AG04450 (cell line): ENCODE results near the gene INO80E. TPM values are rescaled to one million over a fixed set of nuclear protein-coding genes. Genes with fewer than 3 reads are reported as not detected.

Source experiments
- CTCF ChIA-PET: fragments of 300-600, 350-600 bp; formaldehyde crosslinking; extraction: SDS; loops from one replicate; lab custom pipeline; 2022; ENCODE audit warnings: antibody characterized with exemption, inconsistent platforms; lab: Charles Lee
- POLR2A ChIA-PET: fragments of 350-600 bp; formaldehyde crosslinking; extraction: SDS; loops from one replicate; lab custom pipeline; 2021; ENCODE audit warnings: antibody characterized with exemption, inconsistent platforms; lab: Yijun Ruan, JAX
- DNase-seq: peaks from one replicate; pipeline ENCODE4 v3.0.0-alpha.2; 2011; ENCODE audit warnings: low read depth, low spot score
- H3K27ac ChIP-seq: one replicate; pipeline ENCODE4 v1.5.1; 2012; ENCODE audit warnings: low read depth, low read length, control low read depth
- H3K27me3 ChIP-seq: one replicate; pipeline ENCODE4 v1.6.0; 2012; ENCODE audit warnings: low read length; ENCODE audit not compliant: control insufficient read depth, insufficient read depth
- H3K4me3 ChIP-seq: 2 replicates; pipeline ENCODE4 v1.5.1; 2011; ENCODE audit warnings: mild to moderate bottlenecking, low read depth, low read length, control low read depth
- H3K9me3 ChIP-seq: 2 replicates; pipeline ENCODE4 v1.5.1; 2012; ENCODE audit warnings: low read length; ENCODE audit not compliant: control insufficient read depth, insufficient read depth
- CTCF ChIP-seq: IDR thresholded peaks from 2 replicates; pipeline ENCODE4 v1.5.1; 2011; ENCODE audit warnings: low read depth, low read length, control low read depth, inconsistent platforms
- polyA plus RNA-seq: library from polyadenylated mRNA; depleted of rRNA; stranded (reverse); fragments of >200 nt; gene quantifications from 2 replicates; pipeline ENCODE4 v1.2.3, GENCODE V29; 2011

Gene INO80E
- polyA plus RNA-seq, 1 experiment, result 27.3 TPM

- no peak for DNase-seq
- H3K27me3 ChIP-seq, result peaks cover 15% of the 10 kb centered on the region
- no peak overlapping the region for H3K4me3 ChIP-seq
- CTCF ChIA-PET, result interaction anchor here (0.5 to 0.7 kb wide), 3 partner anchors 9 to 337 kb away, joined by 3 to 12 read pairs (median 3); partner anchors contain the start of gene INO80E
- H3K9me3 ChIP-seq, result no peaks in the 10 kb centered on the region; the same call in 1 of the 2 replicates
- no peak overlapping the region for H3K27ac ChIP-seq
- POLR2A ChIA-PET, result interaction anchor here (0.6 to 1.5 kb wide), 3 partner anchors 9 to 80 kb away, joined by 3 to 4 read pairs (median 3); partner anchors contain the start of genes INO80E, KCTD13 and TAOK2
- peak; percentile 91 for TF ChIP-seq CTCF
Observed at GRCh38 chr16:30005341-30006094, 9.5 kb downstream of the INO80E start.

- Histone ChIP-seq H3K9me3 (no peaks in the 10 kb centered on the region; the same call in 1 of the 2 replicates), H3K27ac (no peak overlapping the region), H3K4me3 (no peak overlapping the region), H3K27me3 (peaks cover 17% of the 10 kb centered on the region)
- ChIA-PET CTCF (interaction anchor here (0.7 kb wide), 1 partner anchor 10 kb away, joined by 3 read pairs; the partner anchor contains the start of gene INO80E), POLR2A (interaction anchor here (0.6 to 1.2 kb wide), 3 partner anchors 33 to 80 kb away, joined by 3 to 4 read pairs (median 3); partner anchors contain the start of genes KCTD13 and TAOK2)
- DNase-seq, result no peak
- no peak for TF ChIP-seq CTCF
Observed at GRCh38 chr16:30006095-30006473, 10.0 kb downstream of the INO80E start.

- ChIA-PET POLR2A (interaction anchor here (0.6 to 1.2 kb wide), 2 partner anchors 80 to 97 kb away, joined by 3 to 7 read pairs; no protein-coding TSS in a partner anchor), CTCF (interaction anchor here (0.5 kb wide), 2 partner anchors 8 to 158 kb away, joined by 3 to 4 read pairs; no protein-coding TSS in a partner anchor)
- H3K9me3 ChIP-seq, result no peaks in the 10 kb centered on the region; the same call in 1 of the 2 replicates
- no peak for TF ChIP-seq CTCF
- H3K4me3 ChIP-seq, result no peak overlapping the region
- no peak overlapping the region for H3K27ac ChIP-seq
- DNase-seq, result no peak
- peaks cover 21% of the 10 kb centered on the region for H3K27me3 ChIP-seq
Observed at GRCh38 chr16:30006659-30007377, 10.8 kb downstream of the INO80E start.

GRCh38 chr16:30007378-30007895 is 11.4 kb downstream of the INO80E start:
- H3K9me3 ChIP-seq, result no peaks in the 10 kb centered on the region; the same call in 1 of the 2 replicates
- TF ChIP-seq CTCF, result no peak
- ChIA-PET CTCF (interaction anchor here (0.5 kb wide), 1 partner anchor 9 kb away, joined by 3 read pairs; no protein-coding TSS in a partner anchor), POLR2A (interaction anchor here (0.6 to 1.2 kb wide), 2 partner anchors 81 to 98 kb away, joined by 3 to 7 read pairs; no protein-coding TSS in a partner anchor)
- no peak overlapping the region for H3K4me3 ChIP-seq
- no peak overlapping the region for H3K27ac ChIP-seq
- DNase-seq, result no peak
- peaks cover 26% of the 10 kb centered on the region for H3K27me3 ChIP-seq
